WI38 (cell line): ENCODE results near the gene LAMC3.

Experiments
- H3K4me3 ChIP-seq: 2 replicates; pipeline ENCODE4 v1.5.1; 2011; ENCODE audit warnings: low read depth, mild to moderate bottlenecking, control low read depth, low read length
- TF ChIP-seq, protein P1 (sequence below): IDR thresholded peaks from 2 replicates; pipeline ENCODE4 v1.5.1; 2012; ENCODE audit warnings: low read depth, mild to moderate bottlenecking, control low read depth, low read length

Gene LAMC3

DNA sequence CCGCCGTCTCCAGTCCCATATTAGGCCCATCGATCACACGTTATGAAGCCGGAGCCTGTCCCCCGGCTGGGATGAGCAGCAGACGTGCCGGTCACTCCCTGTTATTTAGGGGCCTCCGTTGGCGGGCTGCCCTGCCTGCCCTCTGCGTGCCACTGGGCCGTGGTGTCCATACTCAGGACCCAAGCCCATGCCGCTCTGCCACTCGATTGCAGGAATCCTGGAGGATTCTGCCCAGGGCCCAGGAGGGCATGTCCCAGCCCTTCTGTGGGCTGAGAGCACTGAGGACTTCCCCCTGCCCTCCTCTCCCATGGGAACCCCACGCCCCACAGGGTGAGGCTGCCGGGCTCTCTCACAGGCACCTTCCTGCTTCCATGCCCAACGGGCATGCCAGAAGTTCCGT is 19.6 kb upstream of the LAMC3 start:
- TF ChIP-seq, protein P1, sequence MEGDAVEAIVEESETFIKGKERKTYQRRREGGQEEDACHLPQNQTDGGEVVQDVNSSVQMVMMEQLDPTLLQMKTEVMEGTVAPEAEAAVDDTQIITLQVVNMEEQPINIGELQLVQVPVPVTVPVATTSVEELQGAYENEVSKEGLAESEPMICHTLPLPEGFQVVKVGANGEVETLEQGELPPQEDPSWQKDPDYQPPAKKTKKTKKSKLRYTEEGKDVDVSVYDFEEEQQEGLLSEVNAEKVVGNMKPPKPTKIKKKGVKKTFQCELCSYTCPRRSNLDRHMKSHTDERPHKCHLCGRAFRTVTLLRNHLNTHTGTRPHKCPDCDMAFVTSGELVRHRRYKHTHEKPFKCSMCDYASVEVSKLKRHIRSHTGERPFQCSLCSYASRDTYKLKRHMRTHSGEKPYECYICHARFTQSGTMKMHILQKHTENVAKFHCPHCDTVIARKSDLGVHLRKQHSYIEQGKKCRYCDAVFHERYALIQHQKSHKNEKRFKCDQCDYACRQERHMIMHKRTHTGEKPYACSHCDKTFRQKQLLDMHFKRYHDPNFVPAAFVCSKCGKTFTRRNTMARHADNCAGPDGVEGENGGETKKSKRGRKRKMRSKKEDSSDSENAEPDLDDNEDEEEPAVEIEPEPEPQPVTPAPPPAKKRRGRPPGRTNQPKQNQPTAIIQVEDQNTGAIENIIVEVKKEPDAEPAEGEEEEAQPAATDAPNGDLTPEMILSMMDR = no peak

DNA sequence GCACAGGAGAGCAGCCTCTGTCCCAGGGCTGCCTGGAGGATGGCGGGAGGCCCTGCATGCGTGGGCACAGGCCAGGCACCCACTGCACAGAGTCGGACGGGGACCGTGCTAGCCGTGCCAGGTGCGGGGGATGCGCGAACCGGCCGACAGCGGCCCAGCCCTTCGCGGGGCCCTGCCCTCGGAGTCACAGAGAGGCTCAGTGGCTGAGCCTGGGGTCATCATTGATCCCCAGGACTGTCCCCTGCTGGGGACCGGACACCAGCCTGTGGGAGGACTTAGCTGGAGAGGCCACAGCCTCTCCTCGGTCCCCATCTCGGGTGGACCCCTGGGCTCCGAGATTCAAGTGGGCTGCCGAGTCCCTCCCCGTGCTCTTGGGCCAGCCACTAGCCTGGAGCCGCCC is 19.1 kb upstream of the LAMC3 start:
- TF ChIP-seq, protein P1 = no peak

More for the DNA sequence above, 19.6 kb upstream of the LAMC3 start:
- H3K4me3 ChIP-seq = no peak overlapping the region

DNA sequence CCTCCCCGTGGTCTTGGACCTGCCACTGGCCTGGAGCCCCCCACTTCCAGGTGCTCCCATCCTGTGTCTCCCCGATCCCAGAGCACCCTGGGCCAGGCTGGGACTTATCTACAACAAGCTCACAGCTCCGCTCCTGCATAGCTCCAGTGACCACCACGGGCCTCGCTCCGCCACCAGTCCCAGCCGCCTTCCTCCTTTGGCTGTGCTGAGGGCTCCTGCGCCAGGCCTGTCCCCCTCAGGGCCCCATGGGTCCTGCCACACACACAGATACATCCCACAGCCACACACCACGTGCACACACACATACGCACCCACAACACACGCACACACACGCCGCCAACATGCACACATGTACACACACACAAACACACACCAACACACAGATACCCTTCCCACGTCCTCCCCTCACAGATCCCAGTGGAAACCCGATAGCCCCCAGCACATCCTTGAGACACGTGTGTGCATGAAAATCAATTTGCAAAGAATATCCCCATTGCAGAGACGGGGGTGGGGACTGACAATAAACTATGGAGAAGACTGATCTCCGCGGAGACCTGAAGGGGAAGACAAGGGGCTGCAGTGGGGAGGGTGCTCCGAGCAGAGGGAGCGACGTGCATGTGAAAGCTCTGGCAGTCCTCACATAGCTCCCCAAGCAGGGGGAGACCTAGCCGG is 18.5 kb upstream of the LAMC3 start:
- TF ChIP-seq, protein P1 = no peak
- H3K4me3 ChIP-seq = no peak overlapping the region

More for the DNA sequence above, 19.1 kb upstream of the LAMC3 start:
- H3K4me3 ChIP-seq = no peak overlapping the region

DNA sequence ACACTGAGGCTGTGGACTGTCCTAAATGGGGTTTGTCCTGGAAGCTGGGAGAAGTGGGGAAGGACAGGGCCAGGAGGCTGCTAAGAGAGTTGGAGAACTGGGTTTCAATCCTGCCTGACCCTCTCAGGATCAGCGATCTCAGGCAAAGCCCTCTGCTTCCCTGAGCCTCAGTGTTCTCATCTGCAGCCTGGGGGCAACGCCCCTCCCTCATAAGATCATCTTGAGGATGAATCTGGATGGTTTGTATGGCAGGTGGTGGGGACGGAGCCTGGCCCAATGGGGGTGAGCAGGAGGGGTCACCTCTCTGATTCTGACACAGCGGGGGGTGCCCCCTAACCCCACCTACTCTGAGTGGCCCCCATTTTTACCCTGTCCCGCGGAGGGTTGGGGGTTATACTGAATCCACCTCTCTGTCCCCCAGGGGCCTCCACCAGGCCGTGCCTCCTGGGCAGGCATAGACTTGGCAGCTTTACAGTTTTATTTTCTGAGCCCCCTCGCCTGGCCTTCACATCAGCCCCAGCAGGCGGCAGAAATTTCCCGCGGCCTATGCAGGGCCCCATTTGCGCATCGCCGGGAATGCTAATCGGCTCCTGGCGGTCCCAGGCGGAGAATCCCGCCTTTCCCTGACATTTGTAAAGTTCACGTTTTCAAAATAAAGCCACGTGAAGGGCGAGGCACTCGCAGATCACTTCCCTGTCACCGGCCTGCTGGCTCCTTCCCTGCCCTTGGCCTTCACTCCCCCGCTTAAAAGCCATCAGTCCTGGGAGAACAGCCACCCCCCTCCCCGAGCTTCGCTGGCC is 17.8 kb upstream of the LAMC3 start:
- H3K4me3 ChIP-seq = no peak overlapping the region
- TF ChIP-seq, protein P1 = no peak

DNA sequence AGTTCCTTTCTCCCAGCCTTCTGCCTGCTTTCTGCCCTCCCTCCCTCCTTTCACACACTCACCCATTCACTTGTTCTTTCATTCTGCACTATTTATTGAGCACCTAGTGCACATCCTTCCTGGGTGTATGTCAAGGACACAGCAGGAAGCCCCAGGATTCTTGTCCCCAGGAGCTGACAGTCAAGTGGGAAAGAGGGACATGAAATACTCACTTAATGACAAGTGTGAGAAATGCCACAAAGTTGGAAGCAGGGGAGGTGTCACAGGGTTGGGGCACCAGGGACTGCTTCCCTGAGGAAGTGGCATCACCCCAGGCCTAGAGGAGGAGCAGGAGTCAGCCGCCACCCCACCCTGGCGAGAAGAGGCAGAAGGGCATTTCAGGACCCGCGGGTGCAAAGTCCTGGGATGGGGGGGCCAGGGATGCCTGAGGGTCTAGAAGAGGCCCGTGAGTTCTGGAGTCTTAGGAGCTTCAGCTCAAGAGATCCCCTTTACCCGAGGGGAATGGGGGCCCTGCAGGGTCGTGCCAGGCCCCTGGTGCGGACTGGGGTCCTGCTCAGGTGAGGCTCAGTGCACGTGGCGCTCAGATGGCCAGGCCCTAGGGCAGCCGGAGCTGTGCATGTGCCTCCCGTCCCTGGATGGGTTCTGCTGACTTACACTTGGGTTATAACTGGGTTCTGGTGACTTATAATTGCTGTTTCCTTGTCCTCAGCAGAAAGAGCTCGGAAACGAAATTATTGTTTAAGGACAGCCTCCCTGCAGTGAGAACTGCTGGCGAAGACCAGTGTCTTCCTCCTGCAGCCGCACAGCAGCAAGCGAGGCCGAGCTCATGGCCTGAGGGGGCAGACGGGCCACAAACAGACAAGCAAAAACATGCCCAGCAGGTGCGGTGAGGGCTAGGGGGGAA is 16.9 kb upstream of the LAMC3 start:
- H3K4me3 ChIP-seq = no peak overlapping the region
- TF ChIP-seq, protein P1 = no peak

DNA sequence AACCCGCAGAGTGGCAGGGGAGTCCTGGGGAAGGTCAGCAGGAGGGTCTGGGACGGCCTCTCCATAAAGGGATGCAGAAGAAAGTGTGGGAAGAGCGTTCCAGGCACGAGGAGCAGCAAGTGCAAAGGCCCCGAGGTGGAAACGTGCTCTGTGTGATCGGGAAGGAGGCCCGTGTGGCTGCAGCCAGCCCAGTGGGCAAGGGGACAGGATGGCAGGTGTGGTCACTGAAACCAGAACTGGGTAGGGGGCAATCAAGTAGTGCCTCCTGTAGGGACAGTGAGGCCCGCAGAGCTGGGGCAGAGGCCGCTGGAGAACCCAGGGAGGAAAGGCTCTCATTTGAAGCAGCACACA is 16.3 kb upstream of the LAMC3 start:
- no peak overlapping the region for H3K4me3 ChIP-seq
- TF ChIP-seq, protein P1 = no peak
